Measurements from ENCODE around the gene ARVCF. TPM values are rescaled to one million over a fixed set of nuclear protein-coding genes. Genes with fewer than 3 reads are reported as not detected.
A peak's percentile ranks its signal among the peaks of the same experiment; 100 is the strongest.

The ARVCF gene
- total RNA-seq, 4 donors from 2014 or later, result 6.5 to 20.0 (median 9.3) TPM

DNA sequence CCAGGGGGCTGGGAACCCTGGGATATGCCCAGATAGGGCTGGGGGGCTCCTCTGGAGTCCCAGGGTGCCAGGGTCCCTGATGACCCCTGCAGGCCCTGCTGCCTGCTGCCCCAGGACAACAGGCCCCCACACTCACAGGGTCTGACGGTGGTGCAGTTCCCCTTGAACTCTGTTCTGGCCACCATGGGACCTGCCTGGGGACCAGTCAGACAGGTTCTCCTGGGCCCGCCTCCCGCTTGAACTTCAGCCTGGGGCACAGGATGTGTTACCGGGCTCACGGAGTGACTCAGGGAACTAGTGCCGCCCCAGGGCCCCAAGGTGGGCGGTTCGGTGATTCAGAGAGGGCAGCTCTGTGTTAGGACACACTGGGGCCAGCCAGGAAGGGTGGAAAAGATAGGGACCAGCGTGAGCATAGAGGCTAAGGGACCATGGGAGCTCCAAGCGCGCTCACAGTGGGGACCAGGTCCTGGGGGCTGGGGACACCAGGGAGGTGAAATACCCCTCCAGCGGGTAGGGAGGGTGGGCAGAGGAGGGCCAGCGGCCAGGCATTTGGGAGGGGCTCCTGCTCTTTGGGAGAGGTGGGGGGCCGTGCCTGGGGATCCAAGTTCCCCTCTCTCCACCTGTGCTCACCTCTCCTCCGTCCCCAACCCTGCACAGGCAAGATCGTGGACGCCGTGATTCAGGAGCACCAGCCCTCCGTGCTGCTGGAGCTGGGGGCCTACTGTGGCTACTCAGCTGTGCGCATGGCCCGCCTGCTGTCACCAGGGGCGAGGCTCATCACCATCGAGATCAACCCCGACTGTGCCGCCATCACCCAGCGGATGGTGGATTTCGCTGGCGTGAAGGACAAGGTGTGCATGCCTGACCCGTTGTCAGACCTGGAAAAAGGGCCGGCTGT lies 53.5 kb downstream of the ARVCF start:
- DNase-seq (ENCODE audit: low spot score) (no peak), ATAC-seq (ENCODE audit: low FRiP score) (no peak)
- TF ChIP-seq, protein P1, sequence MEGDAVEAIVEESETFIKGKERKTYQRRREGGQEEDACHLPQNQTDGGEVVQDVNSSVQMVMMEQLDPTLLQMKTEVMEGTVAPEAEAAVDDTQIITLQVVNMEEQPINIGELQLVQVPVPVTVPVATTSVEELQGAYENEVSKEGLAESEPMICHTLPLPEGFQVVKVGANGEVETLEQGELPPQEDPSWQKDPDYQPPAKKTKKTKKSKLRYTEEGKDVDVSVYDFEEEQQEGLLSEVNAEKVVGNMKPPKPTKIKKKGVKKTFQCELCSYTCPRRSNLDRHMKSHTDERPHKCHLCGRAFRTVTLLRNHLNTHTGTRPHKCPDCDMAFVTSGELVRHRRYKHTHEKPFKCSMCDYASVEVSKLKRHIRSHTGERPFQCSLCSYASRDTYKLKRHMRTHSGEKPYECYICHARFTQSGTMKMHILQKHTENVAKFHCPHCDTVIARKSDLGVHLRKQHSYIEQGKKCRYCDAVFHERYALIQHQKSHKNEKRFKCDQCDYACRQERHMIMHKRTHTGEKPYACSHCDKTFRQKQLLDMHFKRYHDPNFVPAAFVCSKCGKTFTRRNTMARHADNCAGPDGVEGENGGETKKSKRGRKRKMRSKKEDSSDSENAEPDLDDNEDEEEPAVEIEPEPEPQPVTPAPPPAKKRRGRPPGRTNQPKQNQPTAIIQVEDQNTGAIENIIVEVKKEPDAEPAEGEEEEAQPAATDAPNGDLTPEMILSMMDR (IDR thresholded peaks at IDR 0.05), result no peak

DNA sequence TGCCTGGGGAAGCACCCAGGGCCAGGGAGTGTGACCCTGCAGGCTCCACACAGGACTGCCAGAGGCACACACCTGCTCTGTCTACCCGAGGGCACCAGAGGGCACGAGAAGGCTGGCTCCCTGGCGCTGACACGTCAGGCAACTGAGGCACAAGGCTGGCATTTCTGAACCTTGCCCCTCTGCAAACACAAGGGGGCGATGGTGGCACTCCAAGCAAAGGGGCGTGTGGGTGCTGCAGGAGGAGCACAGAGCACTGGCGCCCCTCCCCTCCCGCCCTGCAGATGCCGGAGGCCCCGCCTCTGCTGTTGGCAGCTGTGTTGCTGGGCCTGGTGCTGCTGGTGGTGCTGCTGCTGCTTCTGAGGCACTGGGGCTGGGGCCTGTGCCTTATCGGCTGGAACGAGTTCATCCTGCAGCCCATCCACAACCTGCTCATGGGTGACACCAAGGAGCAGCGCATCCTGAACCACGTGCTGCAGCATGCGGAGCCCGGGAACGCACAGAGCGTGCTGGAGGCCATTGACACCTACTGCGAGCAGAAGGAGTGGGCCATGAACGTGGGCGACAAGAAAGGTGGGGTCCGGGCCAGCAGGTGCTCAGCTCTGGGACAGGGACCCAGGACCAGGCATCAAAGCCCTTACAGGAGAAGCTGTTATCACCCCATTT lies 54.2 kb downstream of the ARVCF start:
- TF ChIP-seq, protein P1 (IDR thresholded peaks at IDR 0.05), result no peak
- DNase-seq (ENCODE audit: low spot score) (no peak), ATAC-seq (ENCODE audit: low FRiP score) (no peak)

DNA sequence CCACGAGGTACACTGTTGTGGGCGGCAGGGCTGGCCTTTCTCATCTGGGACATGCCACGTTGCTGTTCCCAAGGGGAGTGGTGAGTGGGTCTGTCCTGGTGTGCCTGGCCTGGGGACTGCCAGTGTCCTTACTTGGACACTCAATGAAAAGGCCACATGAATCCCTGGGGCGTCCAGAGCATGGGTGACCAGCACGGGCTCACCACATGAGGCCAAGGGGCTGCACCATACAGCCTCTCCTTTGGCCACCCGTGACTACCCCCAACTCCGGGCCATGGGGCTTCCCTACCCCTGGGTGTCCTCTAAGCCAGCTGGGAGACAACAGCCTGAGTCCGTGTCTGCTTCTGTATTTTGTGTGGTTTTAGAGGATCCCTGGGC lies 54.8 kb downstream of the ARVCF start:
- no peak for DNase-seq (ENCODE audit: low spot score)
- ATAC-seq (ENCODE audit: low FRiP score), result no peak
- TF ChIP-seq, protein P1 (IDR thresholded peaks at IDR 0.05), result no peak

DNA sequence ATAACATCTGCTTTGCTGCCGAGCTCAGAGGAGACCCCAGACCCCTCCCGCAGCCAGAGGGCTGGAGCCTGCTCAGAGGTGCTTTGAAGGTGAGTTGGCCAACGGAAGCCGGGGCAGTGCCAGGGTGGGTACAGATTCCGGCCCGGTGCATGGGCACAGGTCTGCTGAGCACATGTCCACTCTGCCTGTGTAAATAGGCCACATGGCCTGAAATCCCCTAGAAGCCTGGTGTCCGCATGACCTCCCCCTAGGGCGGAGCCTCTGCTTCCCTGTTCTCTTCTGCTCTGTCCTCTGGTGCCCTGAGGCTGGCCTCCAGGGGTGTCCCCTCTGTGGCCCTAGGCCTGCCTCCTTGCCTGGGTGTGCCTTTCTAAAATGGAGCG lies 55.4 kb downstream of the ARVCF start:
- TF ChIP-seq, protein P1 (IDR thresholded peaks at IDR 0.05), result no peak
- ATAC-seq (ENCODE audit: low FRiP score), result no peak
- DNase-seq (ENCODE audit: low spot score), result no peak

DNA sequence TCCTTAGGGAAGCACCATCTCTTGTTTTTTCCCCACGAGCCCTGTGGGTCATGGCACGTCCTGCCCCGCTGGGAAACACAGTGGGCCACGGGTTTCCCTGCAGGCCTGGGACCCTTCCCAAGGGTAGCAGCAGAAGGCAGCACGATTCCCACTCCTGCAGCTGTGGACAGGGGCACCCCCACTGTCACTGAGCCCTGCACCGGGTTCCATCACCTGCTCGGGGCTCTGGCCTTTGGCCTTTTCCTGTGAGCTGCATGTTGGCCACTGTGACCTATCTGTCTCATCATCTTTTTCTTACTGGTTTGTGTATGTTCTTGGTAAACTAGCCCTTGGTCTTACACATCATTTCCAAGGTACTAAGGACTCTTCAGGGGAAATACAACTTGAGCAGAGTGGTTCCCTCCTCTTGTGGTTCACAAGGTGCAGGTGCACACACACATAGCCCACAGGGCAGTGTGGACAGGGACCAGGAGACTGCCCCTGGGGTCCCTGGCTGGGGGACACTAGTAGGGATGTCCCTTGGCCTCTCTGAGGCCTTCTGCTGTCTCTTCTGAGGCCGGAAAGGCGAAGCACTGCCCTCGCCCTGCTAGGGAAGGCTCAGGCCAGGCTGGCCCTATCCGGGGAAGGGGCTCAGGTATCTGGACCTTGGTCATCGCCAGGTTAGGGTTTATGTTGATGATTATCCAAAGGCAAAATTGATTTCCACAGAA lies 56.0 kb downstream of the ARVCF start:
- TF ChIP-seq, protein P1 (IDR thresholded peaks at IDR 0.05), result no peak
- DNase-seq (ENCODE audit: low spot score), result no peak
- ATAC-seq (ENCODE audit: low FRiP score), result no peak

DNA sequence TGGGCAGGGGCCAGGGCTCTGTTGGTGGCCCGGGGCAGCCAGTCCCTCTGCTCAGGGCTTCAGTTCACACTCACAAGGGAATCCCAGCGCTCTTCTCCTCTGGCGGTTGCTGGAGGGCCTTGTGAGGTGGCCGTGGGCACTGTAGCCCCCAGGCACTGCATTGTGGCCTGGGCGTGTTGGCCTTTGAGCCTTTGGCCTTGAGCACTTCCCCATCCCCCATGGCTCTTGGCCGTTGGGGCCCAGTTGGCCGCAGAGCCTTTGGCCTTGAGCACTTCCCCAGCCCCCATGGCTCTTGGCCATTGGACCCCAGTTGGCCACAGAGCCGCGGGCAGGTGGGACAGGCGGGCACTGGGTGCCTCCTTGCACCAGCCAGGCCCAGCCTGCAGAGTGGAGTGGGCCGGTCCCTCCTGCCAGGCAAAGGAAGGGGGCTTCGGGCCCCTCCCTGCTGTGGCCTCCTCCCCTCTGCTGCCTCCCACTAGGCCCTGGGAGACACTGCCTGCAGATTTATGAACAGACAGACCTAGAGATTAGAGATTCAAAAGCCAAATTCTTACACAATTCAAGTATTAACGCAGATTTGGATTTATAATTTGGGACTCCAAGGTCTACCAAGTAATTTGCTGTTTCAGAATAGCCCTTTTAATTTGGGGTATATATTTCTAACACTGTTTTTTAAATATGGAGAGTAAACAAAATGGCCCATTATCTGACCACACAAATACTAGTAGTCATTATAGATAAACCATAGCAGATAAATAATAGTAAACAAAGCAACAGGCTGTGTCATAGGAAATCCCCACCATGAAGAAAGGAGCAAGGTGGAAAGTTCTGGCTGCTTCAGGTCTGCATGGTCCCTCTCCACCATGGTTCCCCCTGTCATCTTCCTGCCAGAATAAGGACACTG lies 56.8 kb downstream of the ARVCF start:
- TF ChIP-seq, protein P1 (IDR thresholded peaks at IDR 0.05), result no peak
- ATAC-seq (ENCODE audit: low FRiP score) (peak; percentile 29), DNase-seq (ENCODE audit: low spot score) (no peak)
